Measurements from ENCODE around the gene ENDOU.
A peak's percentile ranks its signal among the peaks of the same experiment; 100 is the strongest.

DNA sequence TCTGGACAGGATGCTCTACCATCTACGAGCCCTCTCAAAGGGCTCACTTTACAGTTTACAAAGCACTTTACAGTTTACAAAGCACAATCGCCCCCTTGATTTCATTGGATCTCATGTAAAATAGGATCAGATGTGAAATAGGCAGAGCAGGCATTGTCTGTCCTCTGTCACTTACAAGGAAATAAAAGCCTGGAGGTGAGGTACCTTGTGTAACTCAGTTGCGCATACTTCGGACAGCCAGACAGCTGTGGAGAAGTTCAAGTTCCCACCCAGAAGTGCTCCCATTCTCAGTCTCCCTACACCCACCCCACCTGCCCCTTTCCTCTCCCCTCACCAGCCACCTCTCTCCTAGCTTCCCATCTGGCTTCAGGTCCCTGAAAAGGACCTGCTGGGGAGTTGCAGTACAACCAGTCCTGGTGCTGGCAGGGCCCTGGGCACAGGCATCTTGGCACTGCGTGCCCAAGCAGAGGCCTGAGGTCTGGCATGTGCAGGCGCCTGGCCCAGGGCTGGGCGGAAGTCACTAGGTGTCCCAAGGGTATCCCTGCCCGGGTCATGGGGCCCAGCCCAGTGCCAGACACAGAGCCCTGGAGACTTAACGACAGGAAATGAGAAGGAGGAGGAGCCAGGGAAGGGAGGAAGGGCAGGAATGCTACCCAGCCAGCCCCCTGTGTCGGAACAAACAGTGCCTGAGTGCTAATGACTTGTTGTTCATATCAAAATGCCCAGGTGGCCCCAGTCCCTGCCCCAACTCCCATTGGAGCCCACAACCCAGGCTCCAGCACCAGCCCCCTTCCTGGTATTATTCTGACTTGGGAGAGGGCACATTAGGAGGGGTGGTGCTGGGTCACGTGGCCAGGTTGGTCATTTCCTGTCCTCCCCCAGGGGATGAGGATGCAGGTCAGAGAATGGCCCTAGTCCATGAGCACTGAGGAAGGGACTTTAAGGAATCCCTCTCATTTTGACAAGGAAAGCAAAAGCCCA is 28.0 kb upstream of the ENDOU start:
- TF ChIP-seq, protein P1, sequence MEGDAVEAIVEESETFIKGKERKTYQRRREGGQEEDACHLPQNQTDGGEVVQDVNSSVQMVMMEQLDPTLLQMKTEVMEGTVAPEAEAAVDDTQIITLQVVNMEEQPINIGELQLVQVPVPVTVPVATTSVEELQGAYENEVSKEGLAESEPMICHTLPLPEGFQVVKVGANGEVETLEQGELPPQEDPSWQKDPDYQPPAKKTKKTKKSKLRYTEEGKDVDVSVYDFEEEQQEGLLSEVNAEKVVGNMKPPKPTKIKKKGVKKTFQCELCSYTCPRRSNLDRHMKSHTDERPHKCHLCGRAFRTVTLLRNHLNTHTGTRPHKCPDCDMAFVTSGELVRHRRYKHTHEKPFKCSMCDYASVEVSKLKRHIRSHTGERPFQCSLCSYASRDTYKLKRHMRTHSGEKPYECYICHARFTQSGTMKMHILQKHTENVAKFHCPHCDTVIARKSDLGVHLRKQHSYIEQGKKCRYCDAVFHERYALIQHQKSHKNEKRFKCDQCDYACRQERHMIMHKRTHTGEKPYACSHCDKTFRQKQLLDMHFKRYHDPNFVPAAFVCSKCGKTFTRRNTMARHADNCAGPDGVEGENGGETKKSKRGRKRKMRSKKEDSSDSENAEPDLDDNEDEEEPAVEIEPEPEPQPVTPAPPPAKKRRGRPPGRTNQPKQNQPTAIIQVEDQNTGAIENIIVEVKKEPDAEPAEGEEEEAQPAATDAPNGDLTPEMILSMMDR (IDR thresholded peaks at IDR 0.05): no peak
- TF ChIP-seq HMGXB4 (CRISPR knock-in tag; IDR thresholded peaks at IDR 0.05) (no peak), ESRRA (CRISPR knock-in tag; IDR thresholded peaks at IDR 0.05; ENCODE audit: borderline replicate concordance) (no peak), ATF3 (CRISPR knock-in tag; conservative IDR thresholded peaks at IDR 0.05) (no peak), RELA (CRISPR knock-in tag; IDR thresholded peaks at IDR 0.05; ENCODE audit: borderline replicate concordance) (no peak), SMAD4 (CRISPR knock-in tag; IDR thresholded peaks at IDR 0.05) (no peak), TEAD1 (CRISPR knock-in tag; IDR thresholded peaks at IDR 0.05) (no peak), ZNF121 (CRISPR knock-in tag; IDR thresholded peaks at IDR 0.05) (no peak)
- TF ChIP-seq, protein P2, sequence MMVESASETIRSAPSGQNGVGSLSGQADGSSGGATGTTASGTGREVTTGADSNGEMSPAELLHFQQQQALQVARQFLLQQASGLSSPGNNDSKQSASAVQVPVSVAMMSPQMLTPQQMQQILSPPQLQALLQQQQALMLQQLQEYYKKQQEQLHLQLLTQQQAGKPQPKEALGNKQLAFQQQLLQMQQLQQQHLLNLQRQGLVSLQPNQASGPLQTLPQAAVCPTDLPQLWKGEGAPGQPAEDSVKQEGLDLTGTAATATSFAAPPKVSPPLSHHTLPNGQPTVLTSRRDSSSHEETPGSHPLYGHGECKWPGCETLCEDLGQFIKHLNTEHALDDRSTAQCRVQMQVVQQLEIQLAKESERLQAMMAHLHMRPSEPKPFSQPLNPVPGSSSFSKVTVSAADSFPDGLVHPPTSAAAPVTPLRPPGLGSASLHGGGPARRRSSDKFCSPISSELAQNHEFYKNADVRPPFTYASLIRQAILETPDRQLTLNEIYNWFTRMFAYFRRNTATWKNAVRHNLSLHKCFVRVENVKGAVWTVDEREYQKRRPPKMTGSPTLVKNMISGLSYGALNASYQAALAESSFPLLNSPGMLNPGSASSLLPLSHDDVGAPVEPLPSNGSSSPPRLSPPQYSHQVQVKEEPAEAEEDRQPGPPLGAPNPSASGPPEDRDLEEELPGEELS (CRISPR knock-in tag; IDR thresholded peaks at IDR 0.05): no peak
- TF ChIP-seq, protein P3, sequence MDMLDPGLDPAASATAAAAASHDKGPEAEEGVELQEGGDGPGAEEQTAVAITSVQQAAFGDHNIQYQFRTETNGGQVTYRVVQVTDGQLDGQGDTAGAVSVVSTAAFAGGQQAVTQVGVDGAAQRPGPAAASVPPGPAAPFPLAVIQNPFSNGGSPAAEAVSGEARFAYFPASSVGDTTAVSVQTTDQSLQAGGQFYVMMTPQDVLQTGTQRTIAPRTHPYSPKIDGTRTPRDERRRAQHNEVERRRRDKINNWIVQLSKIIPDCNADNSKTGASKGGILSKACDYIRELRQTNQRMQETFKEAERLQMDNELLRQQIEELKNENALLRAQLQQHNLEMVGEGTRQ (CRISPR knock-in tag; IDR thresholded peaks at IDR 0.05): peak; percentile 88
